ENCODE measurements around the gene GCC2.
"Not testable (repeated sequence)": the region's sequence is repeated elsewhere in the genome, so short reads cannot be mapped to it uniquely, and the experiment has no call there.

Gene GCC2

GRCh38 chr2:108554528-108554927 is 105.5 kb downstream of the GCC2 start:
- no peaks in the 10 kb centered on the region for H3K9me3 Mint-ChIP-seq
- no peak overlapping the region for H3K27ac Mint-ChIP-seq
- no peaks in the 10 kb centered on the region for H3K4me1 Mint-ChIP-seq (ENCODE audit: low read depth)
- H3K36me3 Mint-ChIP-seq (ENCODE audit: low read depth): no peaks in the 10 kb centered on the region
- no peak overlapping the region for H3K4me3 Mint-ChIP-seq
- H3K27me3 Mint-ChIP-seq: no peaks in the 10 kb centered on the region
- no peak for DNase-seq

GRCh38 chr2:108555572-108555971 is 106.6 kb downstream of the GCC2 start:
- Mint-ChIP-seq H3K27me3 (no peaks in the 10 kb centered on the region), H3K36me3 (ENCODE audit: low read depth) (no peaks in the 10 kb centered on the region), H3K4me1 (ENCODE audit: low read depth) (no peaks in the 10 kb centered on the region), H3K9me3 (no peaks in the 10 kb centered on the region), H3K4me3 (no peak overlapping the region), H3K27ac (no peak overlapping the region)
- DNase-seq: no peak

GRCh38 chr2:108556581-108556980 is 107.6 kb downstream of the GCC2 start:
- H3K27ac Mint-ChIP-seq; H3K4me3 Mint-ChIP-seq; H3K27me3 Mint-ChIP-seq; H3K9me3 Mint-ChIP-seq; DNase-seq; H3K36me3 Mint-ChIP-seq (ENCODE audit: low read depth); H3K4me1 Mint-ChIP-seq (ENCODE audit: low read depth): not testable (repeated sequence)
